Stimulated activated CD4-positive, alpha-beta T cell treated with anti-CD3 and anti-CD28 coated beads, Interleukin-15, amount 100 ng/mL, for 1 hour (primary cell): ENCODE measurements around the gene RYR3.

Experiments
- DNase-seq, 2 donors: peaks; one replicate each; pipeline ENCODE4 v3.0.0-alpha.2; 2020; ENCODE audit warnings: low read depth in 1 of 2, low spot score in 1 of 2

RYR3 gene

DNA sequence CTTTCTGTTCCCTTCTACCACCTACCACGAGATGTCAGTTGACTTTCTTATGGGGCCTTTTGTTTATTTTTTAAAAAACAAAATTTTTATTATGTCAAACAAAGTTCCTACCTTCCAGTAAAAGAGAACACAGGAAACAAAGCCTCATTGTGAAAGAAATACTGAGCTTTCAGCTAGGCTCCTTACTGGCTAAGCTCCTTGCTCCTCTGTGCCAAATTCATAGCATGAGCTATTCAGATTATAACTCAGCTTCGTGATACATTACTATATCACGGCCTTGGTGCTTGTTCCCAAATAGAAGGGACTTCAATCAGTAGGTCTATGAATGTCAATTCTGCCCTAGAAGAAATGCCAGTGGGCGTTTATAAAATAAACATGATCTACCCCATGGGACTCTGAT is 511.7 kb downstream of the RYR3 start:
- no peak for DNase-seq

DNA sequence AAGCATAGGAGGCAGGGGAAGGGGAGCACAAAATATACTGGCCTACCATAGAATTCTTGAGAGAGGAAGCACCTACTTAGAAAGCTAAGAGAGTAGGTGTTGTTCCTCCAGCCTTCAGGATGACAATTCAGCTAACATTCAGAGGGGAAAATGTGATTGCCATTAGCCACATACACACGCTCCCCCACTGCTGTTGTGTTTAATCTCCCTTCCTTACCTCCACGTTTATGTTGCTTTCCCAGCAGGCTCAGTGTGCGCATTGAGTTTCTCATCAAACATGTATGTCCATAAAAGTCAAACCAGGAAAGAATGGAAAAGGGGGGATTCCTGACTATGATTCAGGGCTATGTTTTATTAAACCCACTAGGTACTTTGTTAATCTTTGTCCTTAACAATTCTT is 512.4 kb downstream of the RYR3 start:
- DNase-seq = no peak

DNA sequence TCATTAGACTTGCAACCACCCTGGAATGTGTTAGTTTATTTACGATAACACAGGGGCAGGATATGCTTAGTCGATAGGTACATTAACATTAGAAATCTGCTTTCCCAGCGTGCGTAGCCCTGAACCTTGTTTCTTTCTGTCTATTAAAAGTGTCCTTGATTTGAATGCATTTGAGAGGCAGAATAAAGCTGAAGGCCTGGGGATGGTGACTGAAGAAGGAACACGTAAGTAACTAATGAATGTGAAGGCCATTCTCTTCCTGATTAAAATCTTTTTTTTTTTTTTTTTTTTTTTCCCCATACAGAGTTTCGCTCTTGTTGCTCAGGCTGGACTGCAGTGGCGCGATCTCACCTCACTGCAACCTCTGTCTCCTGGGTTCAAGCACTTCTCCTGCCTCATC is 514.7 kb downstream of the RYR3 start:
- no peak for DNase-seq

DNA sequence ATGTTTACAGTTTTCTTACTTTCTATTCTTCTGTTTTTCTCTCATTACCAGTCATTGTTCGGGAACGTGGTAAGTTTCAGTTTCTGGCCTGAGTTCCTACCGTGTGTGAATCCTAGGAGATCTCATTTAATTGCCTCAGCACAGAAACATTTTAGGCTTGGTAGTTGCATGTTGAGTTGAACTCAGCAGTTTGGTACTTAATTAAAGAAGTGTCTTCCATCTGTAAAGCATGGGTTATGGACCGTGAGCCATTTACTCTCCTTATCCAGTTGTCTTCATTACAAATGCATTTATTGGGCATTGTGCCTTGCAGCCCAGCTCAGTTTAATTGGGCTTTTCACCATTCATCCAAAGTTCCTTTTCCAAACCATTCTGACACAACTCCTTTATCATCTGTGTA is 515.4 kb downstream of the RYR3 start:
- no peak for DNase-seq

DNA sequence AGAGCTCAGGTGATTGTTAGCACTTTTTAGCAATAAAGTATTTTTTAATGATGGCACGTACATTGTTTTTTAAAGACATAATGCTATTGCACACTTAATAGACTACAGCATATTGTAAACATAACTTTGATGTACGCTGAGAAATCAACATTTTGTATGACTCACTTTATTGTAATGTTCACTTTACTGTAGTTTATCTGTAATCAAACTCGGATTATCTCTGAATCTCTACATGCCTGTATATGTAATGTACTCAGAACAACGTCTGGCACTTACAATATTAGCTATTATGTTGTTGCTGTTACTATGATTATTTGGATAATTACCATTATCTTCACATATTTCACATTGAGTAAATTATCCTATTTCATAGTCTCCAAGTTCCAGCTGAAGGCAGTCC is 519.6 kb downstream of the RYR3 start:
- no peak for DNase-seq

DNA sequence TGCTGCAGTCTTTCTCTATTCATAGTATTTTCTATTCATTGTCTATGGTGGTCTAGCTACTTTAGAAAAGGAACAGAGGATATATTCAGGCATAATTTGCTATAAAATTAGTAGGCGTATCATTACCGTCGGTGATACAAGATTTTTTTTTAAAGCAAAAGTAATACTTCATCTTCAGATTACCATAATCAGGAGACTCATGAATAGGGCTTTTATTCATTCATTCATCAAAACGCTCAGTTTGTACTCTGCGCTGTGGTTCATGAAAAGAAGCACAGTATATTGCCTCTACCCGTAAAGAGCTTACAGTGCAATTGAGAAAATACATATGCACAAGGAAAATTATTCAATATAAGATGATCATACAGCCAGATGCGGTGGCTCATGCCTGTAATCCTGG is 520.9 kb downstream of the RYR3 start:
- DNase-seq = no peak

DNA sequence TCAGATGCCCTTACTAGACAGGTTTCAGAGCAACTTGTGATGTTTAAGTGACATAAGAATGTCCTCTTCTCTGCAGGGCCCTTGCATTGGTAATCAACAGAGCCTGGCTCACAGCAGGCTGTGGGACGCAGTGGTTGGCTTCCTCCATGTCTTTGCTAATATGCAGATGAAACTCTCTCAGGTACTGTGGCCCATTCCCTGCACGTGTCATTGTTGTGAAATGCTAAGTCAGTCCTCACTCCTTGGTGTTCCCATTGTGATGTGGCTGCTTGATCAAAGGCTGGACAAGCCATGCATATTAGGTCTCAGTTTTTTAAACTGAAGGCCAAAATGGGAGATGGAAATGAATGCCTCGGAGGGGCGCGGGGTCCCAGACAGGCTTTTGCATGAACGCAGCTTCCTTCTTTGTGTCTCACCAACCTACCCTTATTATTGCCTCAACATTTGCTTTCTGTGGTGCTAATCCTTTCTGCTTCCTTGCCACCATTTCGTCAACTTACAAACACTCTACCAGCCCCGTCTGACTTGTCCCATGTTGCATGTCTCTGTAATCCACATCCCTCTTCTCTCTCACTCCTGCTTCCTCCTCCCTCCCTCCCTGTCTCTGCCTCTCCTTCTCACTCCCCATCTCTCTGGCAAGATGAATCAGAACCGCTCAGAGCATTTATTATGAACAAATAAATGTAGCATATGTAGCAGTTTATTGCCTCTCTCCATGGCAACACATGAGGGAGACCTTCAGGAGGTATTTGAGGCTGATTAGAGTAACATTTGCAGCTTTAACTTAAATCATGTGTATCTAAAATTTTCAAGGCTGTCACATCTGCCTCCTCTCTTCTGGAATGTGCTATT is 524.4 kb downstream of the RYR3 start:
- DNase-seq = no peak

DNA sequence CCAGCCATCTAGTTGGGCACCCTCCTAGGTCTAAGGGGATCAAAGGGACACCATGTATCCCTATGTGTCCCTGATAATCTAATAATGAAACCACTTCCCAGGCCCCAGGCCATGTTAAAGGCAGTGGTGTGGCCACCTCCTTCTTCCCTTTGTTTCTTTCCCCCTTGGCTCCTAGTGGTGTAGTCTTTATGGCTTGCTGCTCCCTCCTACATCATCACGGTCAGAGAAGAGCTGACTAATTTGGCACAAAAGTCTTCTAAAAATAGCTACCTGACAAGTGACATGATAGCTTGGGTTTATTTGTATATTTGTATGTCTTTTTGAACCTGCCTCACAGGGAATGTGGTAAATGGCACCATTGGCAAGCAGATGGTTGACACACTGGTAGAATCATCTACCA is 526.5 kb downstream of the RYR3 start:
- DNase-seq = no peak

DNA sequence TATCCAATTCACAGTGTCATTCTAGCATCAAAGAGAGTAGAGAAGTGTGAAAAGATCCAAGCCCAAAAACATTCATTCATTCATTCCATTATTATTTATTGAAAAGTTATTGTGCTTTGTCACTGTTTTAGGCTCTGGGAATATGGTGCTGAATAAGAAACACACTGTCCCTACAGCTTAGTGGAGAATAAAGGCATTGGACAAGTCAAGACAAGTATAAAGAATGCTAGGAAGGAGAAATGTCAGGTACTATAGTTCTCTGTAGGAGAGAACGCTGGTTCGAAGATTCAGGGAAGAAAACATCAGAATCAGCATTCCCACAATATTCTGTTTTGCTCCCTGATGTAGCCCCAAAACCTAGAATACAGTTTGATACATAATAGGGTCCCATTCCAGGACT is 528.8 kb downstream of the RYR3 start:
- DNase-seq = no peak

DNA sequence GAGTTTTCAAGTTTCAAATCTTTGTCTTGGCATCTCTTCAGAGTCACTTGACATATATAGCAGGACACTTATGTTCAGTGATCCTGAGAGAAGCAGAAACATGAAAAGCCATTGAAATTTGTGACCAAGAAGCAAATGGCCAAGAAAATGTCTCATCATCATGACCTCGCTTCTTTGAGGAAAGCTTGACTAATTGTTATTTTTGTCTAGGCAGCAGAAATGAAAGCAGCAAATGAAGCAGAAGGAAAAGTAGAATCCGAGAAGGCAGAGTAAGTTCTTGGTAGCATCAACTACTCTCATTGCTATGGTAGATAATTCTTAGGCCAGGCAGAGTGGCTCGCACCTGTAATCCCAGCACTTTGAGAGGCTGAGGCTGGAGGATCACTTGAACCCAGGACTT is 529.8 kb downstream of the RYR3 start:
- DNase-seq = no peak

DNA sequence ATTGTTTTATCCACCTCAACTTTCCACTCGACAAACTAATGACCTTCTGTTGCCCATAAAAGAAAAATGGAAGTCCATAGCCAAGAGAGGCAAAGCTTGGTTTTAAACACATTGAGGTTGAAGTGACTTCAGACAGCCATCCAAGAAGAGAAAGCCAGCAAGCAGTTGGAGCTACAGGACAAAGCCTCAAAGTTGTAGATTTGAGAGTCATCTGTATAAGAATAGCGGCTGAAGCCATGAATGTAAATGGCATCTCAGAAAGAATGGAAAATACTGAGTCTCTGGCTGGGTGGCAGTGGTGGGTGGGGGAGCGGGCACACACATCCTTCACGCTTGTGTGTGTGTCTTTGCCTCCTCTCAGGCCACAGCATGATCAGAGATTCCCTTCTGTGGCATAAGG is 533.4 kb downstream of the RYR3 start:
- DNase-seq = no peak

DNA sequence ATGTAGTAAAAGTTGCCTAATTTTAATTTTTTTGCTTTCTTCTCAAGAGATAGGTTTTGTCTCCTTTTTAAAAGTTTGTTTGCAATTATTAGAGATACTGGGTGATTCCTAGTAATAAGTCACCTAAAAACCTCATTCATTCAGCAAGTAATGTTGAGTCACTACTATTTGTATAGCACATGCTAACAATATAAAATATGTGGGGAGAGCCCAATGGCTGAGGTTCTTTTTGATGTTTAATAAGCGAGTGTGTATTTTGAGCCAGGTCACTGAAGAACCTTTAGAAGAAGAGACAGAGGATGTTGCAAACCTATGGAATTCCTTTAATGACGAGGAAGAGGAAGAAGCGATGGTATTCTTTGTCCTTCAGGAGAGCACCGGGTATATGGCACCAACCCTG is 533.8 kb downstream of the RYR3 start:
- no peak for DNase-seq

DNA sequence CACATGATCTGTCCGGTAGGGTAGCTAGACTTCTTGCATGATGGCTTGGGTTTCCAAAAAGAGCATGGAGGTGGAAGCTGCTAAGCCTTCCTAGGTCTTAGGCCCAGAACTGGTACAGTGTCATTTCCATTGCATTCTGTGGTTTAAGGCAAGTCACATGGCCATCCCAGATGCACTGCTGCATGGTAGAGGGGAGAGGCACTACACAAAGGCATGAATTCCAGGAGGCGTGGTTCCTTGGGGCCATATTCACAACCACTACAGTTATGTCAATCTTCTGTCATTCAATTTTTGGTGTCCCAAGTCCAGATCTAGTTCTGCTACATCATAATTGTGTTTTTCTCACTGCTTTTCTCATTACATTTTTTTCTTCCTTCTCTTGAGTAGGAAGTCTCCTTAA is 535.4 kb downstream of the RYR3 start:
- DNase-seq = no peak

DNA sequence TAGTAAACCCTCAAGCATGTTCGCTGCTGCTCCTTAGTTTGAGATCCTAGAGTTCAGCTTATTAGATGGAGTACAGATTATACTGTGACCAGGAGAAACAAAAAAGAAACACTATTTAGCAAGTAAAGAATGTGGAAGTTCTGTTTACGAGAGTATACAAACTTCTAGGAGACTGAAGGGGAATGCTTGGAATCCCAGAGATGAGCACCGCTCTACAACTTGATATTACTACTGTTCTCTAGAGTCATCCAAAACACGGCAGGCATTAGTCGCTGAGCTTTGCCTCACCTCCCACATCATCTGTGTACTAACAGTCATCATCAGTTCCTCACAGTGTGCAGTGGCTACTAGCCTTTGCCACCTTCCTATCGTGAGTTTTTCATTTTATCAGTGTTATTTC is 536.1 kb downstream of the RYR3 start:
- DNase-seq = no peak

DNA sequence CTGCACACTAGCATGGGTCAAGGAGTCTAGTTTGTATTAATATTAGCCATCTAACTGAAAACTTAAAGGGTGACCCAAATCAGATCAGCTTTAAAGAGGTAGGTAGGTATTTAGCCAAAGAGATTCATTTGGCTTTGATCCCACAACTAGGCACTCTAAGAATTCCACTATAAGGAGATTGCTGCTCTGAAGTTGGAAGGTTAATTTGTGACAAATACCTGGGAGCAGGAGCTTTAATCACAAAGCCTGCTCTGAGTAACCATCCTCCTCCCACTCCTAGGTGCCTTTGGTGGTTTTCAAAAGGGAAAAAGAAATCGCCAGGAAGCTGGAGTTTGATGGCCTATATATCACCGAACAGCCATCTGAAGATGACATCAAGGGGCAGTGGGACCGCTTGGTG is 537.2 kb downstream of the RYR3 start:
- DNase-seq = no peak

DNA sequence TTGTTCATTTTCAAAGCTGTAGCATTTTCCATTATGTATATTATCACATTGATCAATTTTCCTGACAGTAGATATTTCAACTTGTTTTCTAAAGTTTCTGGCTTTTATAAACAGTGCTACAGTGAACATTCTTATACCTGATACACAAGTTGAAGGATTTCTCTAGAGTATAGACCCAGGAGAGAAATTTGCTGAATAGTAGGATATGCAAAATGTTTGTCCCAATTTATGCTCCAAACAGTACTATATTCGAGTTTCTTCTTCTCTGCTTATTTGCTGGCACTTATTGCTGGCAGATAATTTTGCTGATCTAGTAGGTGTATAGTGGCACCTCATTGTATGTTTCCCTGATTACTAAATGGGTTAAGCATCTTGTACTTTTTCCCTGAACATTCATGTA is 540.3 kb downstream of the RYR3 start:
- DNase-seq = no peak

DNA sequence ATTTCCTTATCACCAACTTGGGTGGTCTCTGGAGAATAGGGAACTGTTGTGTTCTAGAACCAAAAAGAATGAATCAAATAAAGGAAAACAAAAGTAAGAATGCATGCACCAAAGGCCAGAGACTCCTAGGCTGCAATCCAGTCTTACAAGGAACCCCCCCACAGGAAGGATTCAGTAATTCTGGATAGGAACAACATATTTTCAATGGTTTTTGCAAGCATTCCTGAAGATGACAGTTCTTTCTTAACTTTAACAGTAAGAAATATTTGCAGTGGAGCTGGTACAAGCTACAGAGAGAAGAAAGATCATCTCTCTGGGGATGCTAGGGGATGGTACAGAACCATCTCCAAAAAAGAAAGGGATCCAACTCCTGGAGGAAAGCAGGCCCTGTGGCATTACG is 541.3 kb downstream of the RYR3 start:
- no peak for DNase-seq

DNA sequence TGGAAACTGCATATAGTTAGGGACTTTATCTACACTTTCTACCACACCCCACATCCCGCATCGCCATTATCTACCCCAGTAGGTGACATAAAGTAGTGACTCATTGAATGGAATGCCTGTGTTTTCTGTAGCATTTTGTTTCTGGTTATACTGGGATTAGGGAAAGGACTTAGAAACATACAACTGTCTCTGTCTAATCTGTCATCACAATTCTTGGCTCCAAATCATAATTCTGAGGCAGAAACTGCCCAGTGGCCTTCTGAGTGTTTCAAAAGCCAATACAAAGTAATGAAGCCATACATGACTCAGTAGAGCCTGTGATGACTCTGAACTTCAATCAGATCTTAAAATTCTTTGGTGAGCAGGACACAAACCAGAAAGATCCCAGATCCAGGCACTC is 541.8 kb downstream of the RYR3 start:
- no peak for DNase-seq

DNA sequence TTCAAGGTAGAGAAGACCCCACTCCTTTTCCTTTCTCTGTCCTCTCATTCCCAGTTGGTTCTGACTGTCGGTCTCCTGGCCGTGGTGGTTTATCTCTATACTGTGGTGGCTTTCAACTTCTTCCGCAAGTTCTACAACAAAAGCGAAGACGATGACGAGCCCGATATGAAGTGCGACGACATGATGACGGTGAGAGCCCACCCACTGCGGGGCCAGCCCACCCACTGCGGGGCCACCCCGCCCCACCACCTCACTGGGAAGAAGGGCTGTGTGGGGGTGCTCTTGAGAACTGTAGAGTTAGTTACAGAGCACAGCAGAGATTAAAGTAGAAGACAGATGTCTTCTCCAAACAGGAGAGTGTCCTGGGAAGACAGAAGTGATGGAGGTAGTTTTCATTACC is 547.0 kb downstream of the RYR3 start:
- no peak for DNase-seq

DNA sequence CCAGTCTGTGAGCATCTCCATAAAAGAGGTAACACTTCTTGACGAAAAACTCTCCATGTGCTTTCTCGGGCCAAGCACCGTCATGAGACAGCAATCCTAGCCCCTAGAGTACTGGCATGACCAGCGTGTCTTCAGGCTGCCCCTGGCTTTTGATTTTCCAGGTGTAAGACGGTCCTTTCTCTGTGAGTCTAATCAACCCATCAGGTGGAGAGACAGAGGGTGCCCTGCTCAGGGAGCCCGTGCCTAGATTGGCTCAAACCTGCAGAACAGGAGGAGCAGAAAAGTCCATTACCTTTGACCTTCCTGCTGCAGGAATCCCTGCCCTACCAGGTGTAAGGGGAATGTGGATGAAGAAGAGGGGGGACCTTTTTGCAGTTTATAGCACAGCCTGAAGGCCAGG is 548.1 kb downstream of the RYR3 start:
- no peak for DNase-seq

DNA sequence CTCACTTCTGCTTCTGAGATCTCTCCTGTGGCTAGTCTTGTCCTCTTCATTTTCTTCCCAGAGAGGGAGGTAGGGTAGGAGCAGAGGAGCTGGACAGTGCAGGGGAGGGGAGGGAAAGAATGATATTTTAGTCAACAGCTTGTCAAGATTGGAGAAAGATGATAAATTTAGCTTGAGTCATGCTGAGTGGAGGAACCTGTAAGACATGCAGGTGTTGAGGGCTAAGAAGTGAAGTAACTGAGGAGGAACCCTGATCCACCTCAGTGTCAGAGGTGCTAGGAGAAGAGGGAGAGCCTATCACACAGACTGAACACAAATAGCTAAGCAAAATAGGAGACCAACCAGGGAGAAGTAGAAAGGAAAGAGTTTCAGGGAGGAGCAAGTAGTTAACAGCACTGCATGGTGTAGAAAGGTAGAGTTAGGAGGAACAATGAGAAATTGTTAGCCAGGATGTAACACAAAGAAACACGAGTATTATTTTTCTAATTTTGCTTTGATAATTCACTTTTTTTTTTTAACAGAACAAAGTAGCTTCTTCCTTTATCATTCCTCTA is 549.3 kb downstream of the RYR3 start:
- DNase-seq = no peak

DNA sequence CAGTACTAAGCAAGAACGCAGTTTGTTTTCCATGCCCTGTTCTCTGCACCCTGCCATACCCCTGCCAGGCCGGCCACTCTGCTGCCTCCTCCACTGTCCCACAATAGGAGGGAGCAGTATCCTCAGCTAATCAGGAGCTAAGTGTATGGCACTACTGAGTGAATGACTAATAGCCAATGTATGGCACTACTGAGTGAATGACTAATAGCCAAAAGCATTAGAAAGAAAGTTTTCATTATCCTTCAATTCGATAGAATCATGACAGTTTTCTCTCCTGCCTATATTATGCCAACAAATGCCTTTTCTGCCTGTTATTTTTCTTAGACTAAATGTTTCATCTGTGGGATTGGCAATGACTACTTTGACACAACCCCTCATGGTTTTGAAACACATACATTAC is 550.0 kb downstream of the RYR3 start:
- DNase-seq = no peak

DNA sequence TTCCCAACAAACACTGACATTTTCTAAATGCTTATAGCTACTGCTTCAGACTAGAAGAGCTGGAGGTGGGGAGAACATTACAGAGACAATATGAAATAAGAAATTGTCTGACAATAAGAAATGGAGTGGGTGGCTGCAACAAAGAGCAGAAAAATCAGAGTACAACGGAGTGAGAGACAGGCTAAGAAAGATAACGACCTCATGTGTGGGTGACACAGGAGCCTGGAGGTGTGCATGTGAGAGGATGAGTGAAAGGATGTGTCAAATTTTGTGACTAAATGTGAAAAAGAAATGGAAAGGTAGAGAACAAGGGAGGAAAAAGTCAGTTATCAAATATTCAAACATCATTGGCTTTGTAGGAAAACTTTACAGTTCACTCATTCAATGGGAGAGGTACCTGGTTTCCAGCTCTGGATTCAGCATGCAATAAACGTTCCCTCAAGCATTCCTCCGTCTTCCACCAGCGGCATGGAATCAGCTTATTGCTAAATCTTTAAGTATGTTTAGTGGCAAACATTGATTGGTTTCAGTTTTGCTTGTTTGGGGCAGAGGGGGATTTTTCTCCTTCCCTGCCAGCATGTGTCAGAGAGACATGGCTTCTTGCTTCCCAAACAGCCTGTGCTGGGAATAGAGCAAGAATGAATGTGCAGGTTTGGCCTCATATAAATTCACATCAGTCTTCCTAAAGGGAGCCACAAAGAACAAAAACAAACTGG is 553.8 kb downstream of the RYR3 start:
- no peak for DNase-seq
